ENCODE results near the gene THOC2. TPM values are rescaled to one million over a fixed set of nuclear protein-coding genes. Genes with fewer than 3 reads are reported as not detected.

Gene THOC2
- total and polyA plus RNA-seq, 2 donors from 2014 or later = 18.8 to 66.6 TPM

GRCh38 chrX:123601437-123601836 lies 131.4 kb downstream of the THOC2 start:
- Histone ChIP-seq H3K9me3 (ENCODE audit: control insufficient read depth in 2 of 3, insufficient read depth in 1 of 3, low read length in 3 of 3) (no peaks in the 10 kb centered on the region), H3K27ac (ENCODE audit: low read depth in 2 of 2, low read length in 2 of 2) (no peak overlapping the region), H3K4me3 (ENCODE audit: low read length in 3 of 3) (no peak overlapping the region), H3K9ac (ENCODE audit: low read length in 3 of 3) (no peak overlapping the region), H3K36me3 (ENCODE audit: control insufficient read depth in 2 of 3, insufficient read depth in 3 of 3, low read length in 3 of 3) (peaks cover 2 to 4% (median 3%) of the 10 kb centered on the region in 3 donors), H3K4me1 (ENCODE audit: control insufficient read depth in 2 of 3, insufficient read depth in 2 of 3, low read depth in 1 of 3, low read length in 3 of 3) (no peaks in the 10 kb centered on the region), H3K27me3 (ENCODE audit: control insufficient read depth, insufficient read depth, low read length) (no peaks in the 10 kb centered on the region)
- no peak for DNase-seq
- FAIRE-seq = no peak
- TF ChIP-seq CTCF (IDR thresholded peaks at IDR 0.05; ENCODE audit: borderline replicate concordance, extremely low read depth, insufficient read depth) = no peak
- intact Hi-C loops (cut with DNase I) = no loop called here

GRCh38 chrX:123600181-123600580 lies 132.7 kb downstream of the THOC2 start:
- H3K4me1 ChIP-seq (ENCODE audit: control insufficient read depth in 2 of 3, insufficient read depth in 2 of 3, low read depth in 1 of 3, low read length in 3 of 3) = no peaks in the 10 kb centered on the region
- no peak for FAIRE-seq
- peaks cover 0 to 4% (median 0%) of the 10 kb centered on the region in 3 donors for H3K36me3 ChIP-seq (ENCODE audit: control insufficient read depth in 2 of 3, insufficient read depth in 3 of 3, low read length in 3 of 3)
- TF ChIP-seq CTCF (IDR thresholded peaks at IDR 0.05; ENCODE audit: borderline replicate concordance, extremely low read depth, insufficient read depth) = no peak
- no peaks in the 10 kb centered on the region for H3K9me3 ChIP-seq (ENCODE audit: control insufficient read depth in 2 of 3, insufficient read depth in 1 of 3, low read length in 3 of 3)
- DNase-seq = no peak
- no peak overlapping the region for H3K9ac ChIP-seq (ENCODE audit: low read length in 3 of 3)
- intact Hi-C loops (cut with DNase I) = no loop called here
- H3K4me3 ChIP-seq (ENCODE audit: low read length in 3 of 3) = no peak overlapping the region
- H3K27me3 ChIP-seq (ENCODE audit: control insufficient read depth, insufficient read depth, low read length) = no peaks in the 10 kb centered on the region
- no peak overlapping the region for H3K27ac ChIP-seq (ENCODE audit: low read depth in 2 of 2, low read length in 2 of 2)

- H3K9me3 ChIP-seq (ENCODE audit: control insufficient read depth in 2 of 3, insufficient read depth in 1 of 3, low read length in 3 of 3) = no peaks in the 10 kb centered on the region
- H3K9ac ChIP-seq (ENCODE audit: low read length in 3 of 3) = no peak overlapping the region
- no peak for TF ChIP-seq CTCF (IDR thresholded peaks at IDR 0.05; ENCODE audit: borderline replicate concordance, extremely low read depth, insufficient read depth)
- DNase-seq = peak in 2 of 5 donors; percentile 6 to 7
- no peak overlapping the region for H3K27ac ChIP-seq (ENCODE audit: low read depth in 2 of 2, low read length in 2 of 2)
- intact Hi-C loops (cut with DNase I) = no loop called here
- peak overlapping the region in 2 of 3 donors; percentile 10 to 39 for H3K4me3 ChIP-seq (ENCODE audit: low read length in 3 of 3)
- no peaks in the 10 kb centered on the region for H3K27me3 ChIP-seq (ENCODE audit: control insufficient read depth, insufficient read depth, low read length)
- H3K4me1 ChIP-seq (ENCODE audit: control insufficient read depth in 2 of 3, insufficient read depth in 2 of 3, low read depth in 1 of 3, low read length in 3 of 3) = peaks cover 0 to 6% (median 3%) of the 10 kb centered on the region in 3 donors
- H3K36me3 ChIP-seq (ENCODE audit: control insufficient read depth in 2 of 3, insufficient read depth in 3 of 3, low read length in 3 of 3) = no peaks in the 10 kb centered on the region
- FAIRE-seq = peak; percentile 50
These were observed 141.9 kb downstream of the THOC2 start for GRCh38 chrX:123590842-123591486.
